ENCODE measurements around the gene CAMKMT.

The CAMKMT gene

GRCh38 chr2:44663471-44664073, 301.8 kb downstream of the CAMKMT start:
- no peak for DNase-seq

GRCh38 chr2:44668336-44668735, 306.6 kb downstream of the CAMKMT start:
- no peak for DNase-seq

- no peak for DNase-seq
These were observed 309.5 kb downstream of the CAMKMT start for GRCh38 chr2:44671276-44671675.

GRCh38 chr2:44671916-44672315, 310.2 kb downstream of the CAMKMT start:
- DNase-seq, result no peak

GRCh38 chr2:44672431-44672830, 310.7 kb downstream of the CAMKMT start:
- DNase-seq, result no peak

GRCh38 chr2:44674473-44675284, 312.9 kb downstream of the CAMKMT start:
- no peak for DNase-seq

- DNase-seq, result no peak
These were observed 314.6 kb downstream of the CAMKMT start for GRCh38 chr2:44676379-44676778.

- no peak for DNase-seq
These were observed 317.8 kb downstream of the CAMKMT start for GRCh38 chr2:44679584-44679983.

- DNase-seq, result no peak
These were observed 318.2 kb downstream of the CAMKMT start for GRCh38 chr2:44679990-44680389.

GRCh38 chr2:44680424-44680971, 318.8 kb downstream of the CAMKMT start:
- peak in 1 of 2 experiments; percentile 67 for DNase-seq

GRCh38 chr2:44680983-44681531, 319.3 kb downstream of the CAMKMT start:
- DNase-seq, result peak in 1 of 2 experiments; percentile 46

- DNase-seq, result no peak
These were observed 320.7 kb downstream of the CAMKMT start for GRCh38 chr2:44682459-44682858.

- DNase-seq, result no peak
These were observed 322.8 kb downstream of the CAMKMT start for GRCh38 chr2:44684559-44684958.

GRCh38 chr2:44686561-44686960, 324.8 kb downstream of the CAMKMT start:
- no peak for DNase-seq

GRCh38 chr2:44687686-44688455, 326.1 kb downstream of the CAMKMT start:
- DNase-seq, result no peak

- no peak for DNase-seq
These were observed 326.8 kb downstream of the CAMKMT start for GRCh38 chr2:44688456-44689124.

- no peak for DNase-seq
These were observed 327.8 kb downstream of the CAMKMT start for GRCh38 chr2:44689516-44689915.

- DNase-seq, result no peak
These were observed 329.5 kb downstream of the CAMKMT start for GRCh38 chr2:44691174-44691785.

- DNase-seq, result no peak
These were observed 331.1 kb downstream of the CAMKMT start for GRCh38 chr2:44692821-44693220.

- no peak for DNase-seq
These were observed 339.1 kb downstream of the CAMKMT start for GRCh38 chr2:44700824-44701223.

- DNase-seq, result no peak
These were observed 343.6 kb downstream of the CAMKMT start for GRCh38 chr2:44705356-44705755.

GRCh38 chr2:44705876-44706480, 344.2 kb downstream of the CAMKMT start:
- no peak for DNase-seq
